Activated CD8-positive, alpha-beta memory T cell treated with anti-CD3 and anti-CD28 coated beads, Interleukin-2, amount 10 ng/mL, durations not matched to agents 7 days and 5 days (primary cell): Measurements from ENCODE around the gene TENT5A. TPM values are rescaled to one million over a fixed set of nuclear protein-coding genes. Genes with fewer than 3 reads are reported as not detected.

Experiments used
- ATAC-seq: fragments of 150-1000 bp; cut with Tn5 transposase; one replicate; pipeline ENCODE4 v1.10.0; 2021; ENCODE audit warnings: moderate library complexity
- CTCF ChIA-PET: fragments of 350-600 bp; sonication (Branson Sonifier 250); formaldehyde crosslinking; loops from one replicate; lab custom pipeline; 2021; ENCODE audit warnings: antibody characterized with exemption; lab: Charles Lee
- DNase-seq: peaks from one replicate; pipeline ENCODE4 v3.0.0-alpha.2; 2020
- H3K27ac Mint-ChIP-seq: one replicate; pipeline ENCODE4 v1.8.0; 2021; ENCODE audit warnings: mild to moderate bottlenecking, mixed read lengths
- H3K27me3 Mint-ChIP-seq: one replicate; pipeline ENCODE4 v1.8.0; 2021; ENCODE audit warnings: mixed read lengths
- H3K36me3 Mint-ChIP-seq: one replicate; pipeline ENCODE4 v1.8.0; 2021; ENCODE audit warnings: mild to moderate bottlenecking, mixed read lengths
- H3K4me1 Mint-ChIP-seq: one replicate; pipeline ENCODE4 v1.8.0; 2021; ENCODE audit warnings: mixed read lengths
- H3K4me3 Mint-ChIP-seq: one replicate; pipeline ENCODE4 v1.8.0; 2021; ENCODE audit warnings: mild to moderate bottlenecking, moderate library complexity, mixed read lengths
- H3K9me3 Mint-ChIP-seq: one replicate; pipeline ENCODE4 v1.8.0; 2022; ENCODE audit warnings: low read depth, mixed read lengths
- total RNA-seq, 2 experiments: library from RNA; stranded (reverse); gene quantifications; one replicate each; pipeline ENCODE4 v1.2.3, GENCODE V29; 2021

The TENT5A gene
- 1 to 10 TPM; 1.5 to 3.7 TPM for total RNA-seq

GRCh38 chr6:81752084-81752920 is at the start of gene TENT5A:
Gene TENT5A, minus strand, starts transcription at chr6:81752681. Its CDS starts 540 bp downstream, at chr6:81752141.
- H3K4me3 Mint-ChIP-seq, result peak within 1 kb of the TSS; percentile 82
- H3K9me3 Mint-ChIP-seq, result no peaks in the 10 kb centered on the region
- DNase-seq (peak; percentile 87), ATAC-seq (peak; percentile 87)
- H3K4me1 Mint-ChIP-seq, result peaks cover 19% of the 10 kb centered on the region
- CTCF ChIA-PET, result interaction anchor here (1.2 to 1.5 kb wide), 2 partner anchors 12 to 15 kb away, joined by 3 to 4 read pairs; no protein-coding TSS in a partner anchor
- H3K36me3 Mint-ChIP-seq, result peaks cover 5% of the 10 kb centered on the region
- H3K27ac Mint-ChIP-seq, result peak within 1 kb of the TSS; percentile 79
- peaks cover 58% of the 10 kb centered on the region for H3K27me3 Mint-ChIP-seq

DNA sequence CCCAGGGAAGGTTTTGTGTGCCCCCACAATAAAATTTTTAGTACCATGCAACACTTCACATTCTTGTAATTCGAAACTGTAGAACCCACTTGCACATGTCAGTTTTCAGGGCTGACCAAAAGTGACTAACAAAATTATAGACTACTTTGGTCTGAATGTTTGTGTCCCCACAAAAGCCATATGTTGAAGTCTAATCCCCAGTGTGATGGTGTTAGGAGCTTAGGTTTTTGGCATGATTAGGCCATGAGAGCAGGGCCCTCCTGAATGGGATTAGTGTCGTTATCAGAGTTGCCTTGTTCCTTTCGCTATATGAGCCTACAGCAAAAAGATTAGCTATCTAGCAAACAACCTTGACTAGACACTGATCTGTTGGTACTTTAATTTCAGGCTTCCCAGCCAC is 49.0 kb upstream of the TENT5A start:
- CTCF ChIA-PET, result interaction anchor here (1.6 kb wide), 1 partner anchor 11 kb away, joined by 3 read pairs; no protein-coding TSS in a partner anchor
- ATAC-seq (no peak), DNase-seq (no peak)
- H3K9me3 Mint-ChIP-seq, result peaks cover 3% of the 10 kb centered on the region
- no peak overlapping the region for H3K4me3 Mint-ChIP-seq
- no peak overlapping the region for H3K27ac Mint-ChIP-seq
- H3K27me3 Mint-ChIP-seq, result no peaks in the 10 kb centered on the region
- no peaks in the 10 kb centered on the region for H3K36me3 Mint-ChIP-seq
- no peaks in the 10 kb centered on the region for H3K4me1 Mint-ChIP-seq

- ATAC-seq, result no peak
- Mint-ChIP-seq H3K27me3 (no peaks in the 10 kb centered on the region), H3K36me3 (no peaks in the 10 kb centered on the region), H3K4me1 (no peaks in the 10 kb centered on the region), H3K27ac (no peak overlapping the region), H3K4me3 (no peak overlapping the region), H3K9me3 (peaks cover 3% of the 10 kb centered on the region)
- CTCF ChIA-PET, result no interaction called here
- DNase-seq, result no peak
Observed at GRCh38 chr6:81800666-81801065, 48.2 kb upstream of the TENT5A start.

- CTCF ChIA-PET, result no interaction called here
- DNase-seq (no peak), ATAC-seq (no peak)
- Mint-ChIP-seq H3K9me3 (peaks cover 3% of the 10 kb centered on the region), H3K36me3 (no peaks in the 10 kb centered on the region), H3K27me3 (no peaks in the 10 kb centered on the region), H3K4me3 (no peak overlapping the region), H3K4me1 (no peaks in the 10 kb centered on the region), H3K27ac (no peak overlapping the region)
Observed at GRCh38 chr6:81799323-81799722, 46.8 kb upstream of the TENT5A start.

DNA sequence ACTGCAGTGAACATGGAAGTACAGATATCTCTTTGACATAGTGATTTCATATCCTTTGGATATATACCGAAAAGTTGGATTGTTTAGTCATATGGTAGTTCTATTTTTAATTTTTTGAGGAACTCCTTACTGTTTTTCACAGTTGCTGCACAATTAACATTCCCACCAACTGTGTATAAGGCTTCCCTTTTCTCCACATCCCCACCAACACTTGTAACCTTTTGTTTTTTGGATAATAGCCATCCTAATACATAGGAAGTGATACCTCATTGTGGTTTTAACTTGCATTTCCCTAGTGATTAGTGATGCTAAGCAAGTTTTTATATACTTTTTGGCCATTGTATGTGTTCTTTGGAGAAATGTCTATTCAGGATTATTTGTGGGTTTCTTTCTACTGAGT is 45.1 kb upstream of the TENT5A start:
- Mint-ChIP-seq H3K9me3 (peaks cover 2% of the 10 kb centered on the region), H3K4me3 (no peak overlapping the region), H3K36me3 (no peaks in the 10 kb centered on the region), H3K27me3 (no peaks in the 10 kb centered on the region), H3K4me1 (no peaks in the 10 kb centered on the region), H3K27ac (no peak overlapping the region)
- no peak for DNase-seq
- CTCF ChIA-PET, result no interaction called here
- no peak for ATAC-seq

GRCh38 chr6:81795890-81796289 is 43.4 kb upstream of the TENT5A start:
- Mint-ChIP-seq H3K9me3 (no peaks in the 10 kb centered on the region), H3K27me3 (no peaks in the 10 kb centered on the region), H3K27ac (no peak overlapping the region), H3K4me3 (no peak overlapping the region), H3K4me1 (no peaks in the 10 kb centered on the region), H3K36me3 (no peaks in the 10 kb centered on the region)
- no peak for ATAC-seq
- CTCF ChIA-PET, result no interaction called here
- DNase-seq, result no peak

DNA sequence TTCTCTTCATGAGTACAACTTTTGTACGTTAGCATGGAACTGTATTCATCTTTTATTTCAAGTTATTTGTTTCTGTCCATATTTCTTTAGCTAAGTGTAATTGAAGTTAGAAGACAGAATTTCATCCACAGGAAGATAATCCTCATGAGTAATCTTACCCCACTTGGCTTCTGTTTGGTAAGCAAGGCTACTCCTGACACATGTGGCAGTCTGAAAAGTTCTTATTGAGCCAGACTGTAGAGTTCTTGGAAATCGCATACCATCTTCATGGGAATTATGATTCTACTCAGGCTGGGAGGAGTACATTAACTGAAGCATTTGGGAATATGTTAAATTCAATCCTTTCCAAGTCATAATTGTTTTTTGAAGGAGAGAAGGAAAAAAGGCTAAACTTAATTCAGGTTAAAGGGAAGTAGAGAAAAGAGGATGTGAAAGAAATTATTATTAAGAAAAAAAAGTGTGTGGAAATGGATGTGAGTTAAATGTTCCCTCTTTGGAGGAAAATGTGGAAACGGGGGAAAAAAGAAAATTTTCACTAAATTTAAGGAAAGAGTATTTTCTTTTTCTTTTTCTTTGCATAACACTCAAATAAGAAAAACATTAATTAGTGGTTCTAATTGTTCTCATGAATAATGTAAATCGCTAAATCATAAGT is 41.5 kb upstream of the TENT5A start:
- H3K9me3 Mint-ChIP-seq, result no peaks in the 10 kb centered on the region
- no peaks in the 10 kb centered on the region for H3K36me3 Mint-ChIP-seq
- H3K4me1 Mint-ChIP-seq, result no peaks in the 10 kb centered on the region
- H3K27me3 Mint-ChIP-seq, result no peaks in the 10 kb centered on the region
- H3K4me3 Mint-ChIP-seq, result no peak overlapping the region
- DNase-seq (no peak), ATAC-seq (no peak)
- no peak overlapping the region for H3K27ac Mint-ChIP-seq
- CTCF ChIA-PET, result no interaction called here

DNA sequence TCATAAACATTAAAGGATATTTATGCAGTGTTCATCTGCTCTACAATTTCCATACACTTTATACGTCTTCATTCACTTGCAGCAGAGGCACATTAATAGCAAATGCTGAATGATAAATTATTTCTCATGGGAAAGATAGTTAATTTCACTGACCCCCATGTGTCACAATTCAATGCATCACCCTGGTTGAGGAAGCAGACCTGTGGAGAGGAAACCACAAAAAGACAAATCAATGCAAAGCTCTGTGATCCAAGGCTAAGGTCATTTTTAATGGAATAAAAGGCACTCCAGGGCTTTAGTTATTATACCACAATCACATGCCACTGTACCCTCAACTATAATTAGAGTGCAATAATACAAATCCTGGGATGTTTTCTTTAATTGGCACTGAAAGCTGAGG is 40.3 kb upstream of the TENT5A start:
- Mint-ChIP-seq H3K4me3 (no peak overlapping the region), H3K27ac (no peak overlapping the region), H3K27me3 (no peaks in the 10 kb centered on the region), H3K4me1 (no peaks in the 10 kb centered on the region), H3K36me3 (no peaks in the 10 kb centered on the region), H3K9me3 (no peaks in the 10 kb centered on the region)
- ATAC-seq (no peak), DNase-seq (no peak)
- CTCF ChIA-PET, result no interaction called here

DNA sequence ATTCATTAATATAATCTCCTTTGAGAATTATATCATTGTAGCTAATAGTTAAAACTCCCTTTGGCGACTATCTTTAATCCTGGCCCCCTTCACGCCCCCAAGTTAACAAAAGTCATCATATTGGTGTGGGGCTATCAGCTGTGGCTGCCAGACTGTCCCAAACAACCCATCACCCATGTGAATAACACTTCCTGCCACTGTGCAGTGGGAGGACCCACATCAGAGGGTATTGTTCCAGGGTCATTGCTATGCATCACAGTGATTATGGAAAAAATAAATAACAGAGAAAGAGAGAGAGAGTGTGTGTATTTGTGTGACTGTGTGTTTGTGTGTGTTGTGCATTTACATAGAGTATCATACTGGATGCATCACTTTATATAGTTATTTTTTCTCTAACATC is 39.3 kb upstream of the TENT5A start:
- Mint-ChIP-seq H3K36me3 (no peaks in the 10 kb centered on the region), H3K27me3 (no peaks in the 10 kb centered on the region), H3K4me1 (no peaks in the 10 kb centered on the region), H3K27ac (no peak overlapping the region), H3K4me3 (no peak overlapping the region), H3K9me3 (no peaks in the 10 kb centered on the region)
- ATAC-seq (no peak), DNase-seq (no peak)
- CTCF ChIA-PET, result no interaction called here

- DNase-seq (no peak), ATAC-seq (no peak)
- Mint-ChIP-seq H3K4me3 (no peak overlapping the region), H3K36me3 (no peaks in the 10 kb centered on the region), H3K27ac (no peak overlapping the region), H3K4me1 (no peaks in the 10 kb centered on the region), H3K9me3 (no peaks in the 10 kb centered on the region), H3K27me3 (no peaks in the 10 kb centered on the region)
- CTCF ChIA-PET, result no interaction called here
Observed at GRCh38 chr6:81790034-81790433, 37.6 kb upstream of the TENT5A start.

- DNase-seq (no peak), ATAC-seq (no peak)
- H3K4me1 Mint-ChIP-seq, result no peaks in the 10 kb centered on the region
- H3K9me3 Mint-ChIP-seq, result no peaks in the 10 kb centered on the region
- H3K4me3 Mint-ChIP-seq, result no peak overlapping the region
- H3K27me3 Mint-ChIP-seq, result no peaks in the 10 kb centered on the region
- H3K27ac Mint-ChIP-seq, result no peak overlapping the region
- CTCF ChIA-PET, result no interaction called here
- H3K36me3 Mint-ChIP-seq, result no peaks in the 10 kb centered on the region
Observed at GRCh38 chr6:81789291-81789690, 36.8 kb upstream of the TENT5A start.

DNA sequence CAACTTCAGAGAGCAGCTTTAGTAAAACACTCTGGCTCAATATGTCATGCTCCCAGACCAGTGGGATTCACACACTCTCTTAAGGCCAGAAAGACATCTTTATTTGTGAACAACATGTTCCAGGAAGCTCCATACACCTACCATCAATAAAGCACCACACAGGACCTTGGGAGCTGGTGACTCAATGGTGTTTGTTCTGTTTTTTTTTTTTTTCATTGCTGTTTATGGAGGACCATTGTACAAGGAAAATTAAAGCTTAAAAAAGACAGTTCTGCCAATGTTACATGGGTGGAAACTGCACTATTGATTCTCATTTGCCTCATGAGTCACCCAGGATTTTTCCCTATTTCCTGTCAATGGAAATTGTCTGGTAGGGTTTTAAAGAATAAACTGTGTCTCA is 36.3 kb upstream of the TENT5A start:
- Mint-ChIP-seq H3K9me3 (no peaks in the 10 kb centered on the region), H3K36me3 (no peaks in the 10 kb centered on the region), H3K27me3 (no peaks in the 10 kb centered on the region), H3K4me1 (no peaks in the 10 kb centered on the region), H3K4me3 (no peak overlapping the region), H3K27ac (no peak overlapping the region)
- CTCF ChIA-PET, result no interaction called here
- ATAC-seq (no peak), DNase-seq (no peak)

GRCh38 chr6:81787313-81788068 is 35.0 kb upstream of the TENT5A start:
- Mint-ChIP-seq H3K4me3 (no peak overlapping the region), H3K27me3 (no peaks in the 10 kb centered on the region), H3K27ac (no peak overlapping the region), H3K36me3 (no peaks in the 10 kb centered on the region), H3K9me3 (peaks cover 1% of the 10 kb centered on the region), H3K4me1 (no peaks in the 10 kb centered on the region)
- ATAC-seq, result no peak
- CTCF ChIA-PET, result no interaction called here
- DNase-seq, result no peak
